ENCODE results near the gene CALR. TPM values are rescaled to one million over a fixed set of nuclear protein-coding genes. Genes with fewer than 3 reads are reported as not detected.
"Not testable (repeated sequence)": the region's sequence is repeated elsewhere in the genome, so short reads cannot be mapped to it uniquely, and the experiment has no call there.

CALR gene
- total RNA-seq, 2 donors from 2014 or later, result 1,328 to 1,513 TPM

GRCh38 chr19:12940897-12941296, 2.5 kb downstream of the CALR start:
- peaks cover 51 to 68% of the 10 kb centered on the region in 2 donors for H3K4me1 Mint-ChIP-seq (ENCODE audit: low read depth in 2 of 2)
- peak overlapping the region; percentile 96 to 98 for H3K27ac Mint-ChIP-seq
- peak overlapping the region; percentile 97 for H3K4me3 Mint-ChIP-seq
- H3K27me3 Mint-ChIP-seq, result no peaks in the 10 kb centered on the region
- peaks cover 41% of the 10 kb centered on the region for H3K36me3 Mint-ChIP-seq
- no peaks in the 10 kb centered on the region for H3K9me3 Mint-ChIP-seq
- ATAC-seq (no peak), DNase-seq (ENCODE audit: low spot score) (no peak)

- Mint-ChIP-seq H3K4me1 (ENCODE audit: low read depth in 2 of 2) (peaks cover 55 to 63% of the 10 kb centered on the region in 2 donors), H3K9me3 (no peaks in the 10 kb centered on the region), H3K36me3 (peaks cover 45% of the 10 kb centered on the region), H3K4me3 (peak overlapping the region; percentile 71), H3K27me3 (no peaks in the 10 kb centered on the region), H3K27ac (peak overlapping the region; percentile 91 to 95)
- no peak for DNase-seq (ENCODE audit: low spot score)
- no peak for ATAC-seq
Measured at GRCh38 chr19:12943437-12944044, 5.1 kb downstream of the CALR start.

GRCh38 chr19:12944104-12944674, 5.8 kb downstream of the CALR start:
- H3K27ac Mint-ChIP-seq, result peak overlapping the region; percentile 91 to 95
- peak overlapping the region; percentile 93 for H3K4me3 Mint-ChIP-seq
- no peaks in the 10 kb centered on the region for H3K27me3 Mint-ChIP-seq
- H3K4me1 Mint-ChIP-seq (ENCODE audit: low read depth in 2 of 2), result peaks cover 52 to 56% of the 10 kb centered on the region in 2 donors
- no peak for ATAC-seq
- H3K9me3 Mint-ChIP-seq, result no peaks in the 10 kb centered on the region
- H3K36me3 Mint-ChIP-seq, result peaks cover 41% of the 10 kb centered on the region
- DNase-seq (ENCODE audit: low spot score), result no peak

- Mint-ChIP-seq H3K9me3 (no peaks in the 10 kb centered on the region), H3K27ac (peak within 1 kb of the TSS; percentile 91 to 95), H3K36me3 (peaks cover 36% of the 10 kb centered on the region), H3K27me3 (no peaks in the 10 kb centered on the region), H3K4me3 (peak within 1 kb of the TSS; percentile 93), H3K4me1 (ENCODE audit: low read depth in 2 of 2) (peaks cover 44 to 47% of the 10 kb centered on the region in 2 donors)
- DNase-seq (ENCODE audit: low spot score) (peak; percentile 98), ATAC-seq (peak; percentile 89 to 92)
Measured at GRCh38 chr19:12945479-12946091, 7.2 kb downstream of the CALR start, which contains the start of gene RAD23A. Gene RAD23A, plus strand, starts transcription at chr19:12945862. Its CDS starts 87 bp downstream, at chr19:12945949.

- Mint-ChIP-seq H3K27ac (peak overlapping the region; percentile 91 to 95), H3K4me3 (peak overlapping the region; percentile 93), H3K9me3 (no peaks in the 10 kb centered on the region), H3K36me3 (peaks cover 36% of the 10 kb centered on the region), H3K27me3 (no peaks in the 10 kb centered on the region), H3K4me1 (ENCODE audit: low read depth in 2 of 2) (peaks cover 41 to 44% of the 10 kb centered on the region in 2 donors)
- ATAC-seq (peak; percentile 76 to 81), DNase-seq (ENCODE audit: low spot score) (peak; percentile 74)
Measured at GRCh38 chr19:12946092-12946721, 7.8 kb downstream of the CALR start.

- Mint-ChIP-seq H3K27ac (peak overlapping the region; percentile 91 to 95), H3K36me3 (peaks cover 36% of the 10 kb centered on the region), H3K4me3 (peak overlapping the region; percentile 93), H3K4me1 (ENCODE audit: low read depth in 2 of 2) (peaks cover 43 to 44% of the 10 kb centered on the region in 2 donors), H3K9me3 (no peaks in the 10 kb centered on the region), H3K27me3 (no peaks in the 10 kb centered on the region)
- ATAC-seq (no peak), DNase-seq (ENCODE audit: low spot score) (no peak)
Measured at GRCh38 chr19:12946731-12947496, 8.5 kb downstream of the CALR start.

- no peak for DNase-seq (ENCODE audit: low spot score)
- no peaks in the 10 kb centered on the region for H3K9me3 Mint-ChIP-seq
- H3K4me3 Mint-ChIP-seq, result no peak overlapping the region
- no peaks in the 10 kb centered on the region for H3K27me3 Mint-ChIP-seq
- peak overlapping the region in 1 of 2 donors; percentile 61 for H3K27ac Mint-ChIP-seq
- peaks cover 38 to 41% of the 10 kb centered on the region in 2 donors for H3K4me1 Mint-ChIP-seq (ENCODE audit: low read depth in 2 of 2)
- peaks cover 29% of the 10 kb centered on the region for H3K36me3 Mint-ChIP-seq
- no peak for ATAC-seq
Measured at GRCh38 chr19:12947702-12948611, 9.5 kb downstream of the CALR start.

- H3K27me3 Mint-ChIP-seq, result no peaks in the 10 kb centered on the region
- H3K4me1 Mint-ChIP-seq (ENCODE audit: low read depth in 2 of 2), result peaks cover 34 to 35% of the 10 kb centered on the region in 2 donors
- ATAC-seq, result no peak
- H3K27ac Mint-ChIP-seq, result peak overlapping the region in 1 of 2 donors; percentile 61
- no peak overlapping the region for H3K4me3 Mint-ChIP-seq
- peaks cover 22% of the 10 kb centered on the region for H3K36me3 Mint-ChIP-seq
- no peak for DNase-seq (ENCODE audit: low spot score)
- no peaks in the 10 kb centered on the region for H3K9me3 Mint-ChIP-seq
Measured at GRCh38 chr19:12948612-12949362, 10.4 kb downstream of the CALR start.

- H3K27ac Mint-ChIP-seq, result peak overlapping the region in 1 of 2 donors; percentile 48
- H3K9me3 Mint-ChIP-seq, result no peaks in the 10 kb centered on the region
Measured at GRCh38 chr19:12949363-12950283, 11.2 kb downstream of the CALR start.

GRCh38 chr19:12952050-12952449, 13.6 kb downstream of the CALR start:
- DNase-seq (ENCODE audit: low spot score); H3K27ac Mint-ChIP-seq; H3K4me3 Mint-ChIP-seq; H3K27me3 Mint-ChIP-seq; H3K36me3 Mint-ChIP-seq; ATAC-seq; H3K9me3 Mint-ChIP-seq: not testable (repeated sequence)
- peaks cover 35 to 37% of the 10 kb centered on the region in 2 donors for H3K4me1 Mint-ChIP-seq (ENCODE audit: low read depth in 2 of 2)

More at GRCh38 chr19:12949363-12950283, 11.2 kb downstream of the CALR start:
- peaks cover 35 to 36% of the 10 kb centered on the region in 2 donors for H3K4me1 Mint-ChIP-seq (ENCODE audit: low read depth in 2 of 2)
- no peaks in the 10 kb centered on the region for H3K27me3 Mint-ChIP-seq
- no peak for ATAC-seq
- peak overlapping the region; percentile 12 for H3K4me3 Mint-ChIP-seq
- peaks cover 18% of the 10 kb centered on the region for H3K36me3 Mint-ChIP-seq
- DNase-seq (ENCODE audit: low spot score), result no peak

GRCh38 chr19:12952488-12953137, 14.2 kb downstream of the CALR start:
- H3K27ac Mint-ChIP-seq, result no peak overlapping the region
- H3K4me3 Mint-ChIP-seq, result no peak overlapping the region
- H3K9me3 Mint-ChIP-seq, result no peaks in the 10 kb centered on the region
- DNase-seq (ENCODE audit: low spot score) (no peak), ATAC-seq (no peak)
- H3K4me1 Mint-ChIP-seq (ENCODE audit: low read depth in 2 of 2), result peaks cover 35% of the 10 kb centered on the region in 2 donors
- H3K36me3 Mint-ChIP-seq, result peaks cover 6% of the 10 kb centered on the region
- no peaks in the 10 kb centered on the region for H3K27me3 Mint-ChIP-seq

Measured in natural killer cell treated with Interleukin-12 subunit alpha and Interleukin-12 subunit beta and Interleukin-15 and Interleukin-18, amount 100 ng/mL, for 72 hours (primary cell).